ENCODE measurements around the gene DNAJC18.

GRCh38 chr5:139451878-139452660 is 12.7 kb upstream of the DNAJC18 start:
- TF ChIP-seq EZH2 (IDR thresholded peaks at IDR 0.05; ENCODE audit: borderline replicate concordance, low read length) (no peak), CTCF (IDR thresholded peaks at IDR 0.05; ENCODE audit: low read length) (no peak)

Data from OCI-LY1 (cell line).